Measurements from ENCODE around the gene PRPSAP1.
"Not testable (repeated sequence)": the region's sequence is repeated elsewhere in the genome, so short reads cannot be mapped to it uniquely, and the experiment has no call there.

DNA sequence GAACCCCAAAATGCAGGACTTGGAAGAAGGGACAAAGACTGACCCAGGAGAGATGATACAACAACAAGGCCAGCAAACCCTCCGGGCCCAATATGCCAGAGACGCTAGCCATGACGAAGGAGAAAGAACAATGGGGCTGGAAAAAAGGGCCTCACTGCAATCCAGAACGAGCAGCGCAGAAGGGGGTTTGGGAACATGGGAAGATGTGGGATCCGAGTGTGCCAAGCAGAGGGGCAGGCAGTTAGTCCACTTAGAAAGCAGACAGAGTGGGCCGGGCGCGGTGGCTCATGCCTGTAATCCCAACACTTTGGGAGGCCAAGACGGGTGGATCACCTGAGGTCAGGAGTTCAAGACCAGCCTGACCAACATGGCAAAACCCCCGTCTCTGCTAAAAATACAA, 6.8 kb downstream of the PRPSAP1 start:
- TF ChIP-seq REST (IDR thresholded peaks at IDR 0.05; ENCODE audit: low read depth, low read length); RAD21 (IDR thresholded peaks at IDR 0.05; ENCODE audit: low read length); EP300 (IDR thresholded peaks at IDR 0.05; ENCODE audit: borderline replicate concordance in 1 of 2, low read depth in 1 of 2, low read length in 1 of 2); SIN3A (IDR thresholded peaks at IDR 0.05; ENCODE audit: borderline replicate concordance, low read depth, low read length); TAF1 (IDR thresholded peaks at IDR 0.05; ENCODE audit: borderline replicate concordance, low read depth, low read length); YY1 (IDR thresholded peaks at IDR 0.05; ENCODE audit: low read depth); EZH2phosphoT487 (IDR thresholded peaks at IDR 0.05; ENCODE audit: borderline replicate concordance, low read depth); SMC3 (IDR thresholded peaks at IDR 0.05; ENCODE audit: low read depth, low read length); FOXM1 (IDR thresholded peaks at IDR 0.05; ENCODE audit: low read depth); MAX (IDR thresholded peaks at IDR 0.05; ENCODE audit: low read depth); MXI1 (IDR thresholded peaks at IDR 0.05; ENCODE audit: low read depth, low read length); TEAD4 (IDR thresholded peaks at IDR 0.05; ENCODE audit: borderline replicate concordance, insufficient read depth): not testable (repeated sequence)
- TF ChIP-seq, protein P1, sequence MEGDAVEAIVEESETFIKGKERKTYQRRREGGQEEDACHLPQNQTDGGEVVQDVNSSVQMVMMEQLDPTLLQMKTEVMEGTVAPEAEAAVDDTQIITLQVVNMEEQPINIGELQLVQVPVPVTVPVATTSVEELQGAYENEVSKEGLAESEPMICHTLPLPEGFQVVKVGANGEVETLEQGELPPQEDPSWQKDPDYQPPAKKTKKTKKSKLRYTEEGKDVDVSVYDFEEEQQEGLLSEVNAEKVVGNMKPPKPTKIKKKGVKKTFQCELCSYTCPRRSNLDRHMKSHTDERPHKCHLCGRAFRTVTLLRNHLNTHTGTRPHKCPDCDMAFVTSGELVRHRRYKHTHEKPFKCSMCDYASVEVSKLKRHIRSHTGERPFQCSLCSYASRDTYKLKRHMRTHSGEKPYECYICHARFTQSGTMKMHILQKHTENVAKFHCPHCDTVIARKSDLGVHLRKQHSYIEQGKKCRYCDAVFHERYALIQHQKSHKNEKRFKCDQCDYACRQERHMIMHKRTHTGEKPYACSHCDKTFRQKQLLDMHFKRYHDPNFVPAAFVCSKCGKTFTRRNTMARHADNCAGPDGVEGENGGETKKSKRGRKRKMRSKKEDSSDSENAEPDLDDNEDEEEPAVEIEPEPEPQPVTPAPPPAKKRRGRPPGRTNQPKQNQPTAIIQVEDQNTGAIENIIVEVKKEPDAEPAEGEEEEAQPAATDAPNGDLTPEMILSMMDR (IDR thresholded peaks at IDR 0.05), result not testable (repeated sequence)

All from SK-N-SH (cell line).